H7 (cell line): ENCODE measurements around the gene CPB2. TPM values are rescaled to one million over a fixed set of nuclear protein-coding genes. Genes with fewer than 3 reads are reported as not detected.
A peak's percentile ranks its signal among the peaks of the same experiment; 100 is the strongest.

Experiments
- DNase-seq: peaks from one replicate; pipeline ENCODE4 v3.0.0; 2012
- H3K27me3 ChIP-seq: 2 replicates; pipeline ENCODE4 v1.6.0; 2011; ENCODE audit warnings: mild to moderate bottlenecking, low read length; ENCODE audit not compliant: control insufficient read depth, insufficient read depth
- H3K36me3 ChIP-seq: replicated peaks from 2 replicates; pipeline ENCODE4 v1.5.1; 2011; ENCODE audit warnings: low read length; ENCODE audit not compliant: control insufficient read depth, insufficient read depth
- H3K4me3 ChIP-seq: 2 replicates; pipeline ENCODE4 v1.5.1; 2011; ENCODE audit warnings: low read depth, mild to moderate bottlenecking, control low read depth, low read length, moderate library complexity; ENCODE audit not compliant: insufficient read depth
- total RNA-seq: library from RNA; depleted of rRNA; stranded (reverse); fragments of >200 nt; shearing (Covaris generic); gene quantifications from 2 replicates; pipeline ENCODE4 v1.2.3, GENCODE V29; 2014; rRNA removed

CPB2 gene, protein sequence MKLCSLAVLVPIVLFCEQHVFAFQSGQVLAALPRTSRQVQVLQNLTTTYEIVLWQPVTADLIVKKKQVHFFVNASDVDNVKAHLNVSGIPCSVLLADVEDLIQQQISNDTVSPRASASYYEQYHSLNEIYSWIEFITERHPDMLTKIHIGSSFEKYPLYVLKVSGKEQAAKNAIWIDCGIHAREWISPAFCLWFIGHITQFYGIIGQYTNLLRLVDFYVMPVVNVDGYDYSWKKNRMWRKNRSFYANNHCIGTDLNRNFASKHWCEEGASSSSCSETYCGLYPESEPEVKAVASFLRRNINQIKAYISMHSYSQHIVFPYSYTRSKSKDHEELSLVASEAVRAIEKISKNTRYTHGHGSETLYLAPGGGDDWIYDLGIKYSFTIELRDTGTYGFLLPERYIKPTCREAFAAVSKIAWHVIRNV
- total RNA-seq: not detected in 2 replicates

DNA sequence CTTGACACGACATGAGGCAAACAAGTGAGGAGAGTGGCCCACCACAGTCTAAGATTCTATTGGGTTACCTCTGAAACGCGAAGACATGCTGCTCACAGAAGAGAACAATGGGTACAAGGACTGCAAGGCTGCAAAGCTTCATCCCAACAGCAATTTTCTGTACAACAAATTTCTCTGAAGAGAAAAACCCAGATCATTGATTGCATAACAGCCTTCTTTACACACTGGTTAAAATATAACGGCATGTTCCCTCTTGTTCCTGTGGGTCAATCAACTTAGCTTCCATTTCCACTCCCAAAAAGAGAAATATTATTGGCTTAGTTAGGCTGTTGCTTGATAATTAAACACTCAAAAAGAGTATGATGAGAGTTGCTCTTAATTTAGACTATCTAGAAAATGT lies at the start of gene CPB2:
TSS of gene CPB2 (minus strand) at position 166 of the 400 bp plus-strand sequence. CDS start at position 142, 24 bp downstream.
- H3K27me3 ChIP-seq: no peaks in the 10 kb centered on the region
- no peaks in the 10 kb centered on the region for H3K36me3 ChIP-seq
- no peak within 1 kb of the TSS for H3K4me3 ChIP-seq
- DNase-seq: no peak

DNA sequence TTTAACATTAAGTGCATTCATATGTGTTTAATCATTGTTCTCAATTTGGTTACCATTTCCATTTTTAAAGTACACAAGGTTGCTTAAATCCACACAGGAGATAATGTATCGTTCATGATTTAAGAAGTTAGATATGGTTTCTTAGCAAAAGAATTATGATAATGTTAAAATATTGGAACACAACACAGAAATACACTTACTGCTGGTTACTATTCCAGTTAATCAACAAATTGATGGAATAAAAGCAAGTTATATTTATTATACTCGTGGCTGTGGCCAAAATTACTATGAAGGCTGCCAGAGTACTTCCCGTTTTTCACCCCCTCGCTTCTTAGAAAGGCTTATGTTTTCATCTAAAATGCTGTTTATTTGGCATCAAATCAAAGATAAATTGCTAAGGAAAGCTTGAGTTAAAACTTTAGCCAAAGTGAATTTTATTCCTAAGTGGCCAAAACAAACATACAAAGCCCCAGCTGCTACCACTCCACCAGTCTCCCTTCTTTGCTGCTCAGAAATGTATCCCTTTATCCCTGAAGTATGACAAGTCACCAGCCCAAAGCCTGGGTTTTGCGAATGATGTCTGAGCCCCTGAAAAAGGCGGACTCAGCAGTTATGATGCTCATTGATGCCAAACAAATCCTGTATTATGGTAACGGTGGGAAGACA lies 49.4 kb upstream of the CPB2 start:
- no peak for DNase-seq
- Histone ChIP-seq H3K27me3 (no peaks in the 10 kb centered on the region), H3K36me3 (no peaks in the 10 kb centered on the region), H3K4me3 (no peak overlapping the region)

DNA sequence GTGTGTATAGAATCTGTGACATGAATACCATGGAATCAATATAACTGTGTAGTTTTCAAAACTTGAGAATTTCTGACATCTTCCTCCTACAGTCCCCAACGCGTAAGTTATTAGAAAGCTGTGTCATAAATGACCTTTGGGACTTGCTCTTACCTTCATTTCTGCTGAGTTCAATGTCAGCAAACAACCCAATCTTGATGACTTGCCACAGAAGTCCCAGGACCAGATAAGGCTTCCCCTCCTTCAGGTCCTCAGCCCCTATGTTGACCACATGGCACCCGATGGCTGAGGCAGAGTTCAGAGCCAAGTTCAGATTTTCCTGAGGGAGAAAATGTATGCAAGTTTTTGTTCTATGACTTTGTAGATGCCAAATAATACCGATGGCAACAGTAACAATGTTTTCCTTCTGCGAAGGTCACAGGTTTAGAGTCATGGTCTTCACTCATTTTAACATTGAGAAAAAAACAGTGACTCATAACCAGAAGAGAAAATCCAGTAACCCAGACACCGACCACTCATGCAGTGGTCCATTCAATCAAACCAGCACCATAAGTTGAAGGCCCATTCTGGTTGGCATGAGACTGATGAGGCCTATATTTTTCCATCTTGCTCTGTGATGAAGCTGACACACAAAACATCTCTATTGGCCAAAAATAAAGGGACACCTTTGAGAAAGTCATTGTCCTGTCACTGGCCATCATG lies 47.9 kb upstream of the CPB2 start:
- Histone ChIP-seq H3K27me3 (no peaks in the 10 kb centered on the region), H3K4me3 (no peak overlapping the region), H3K36me3 (no peaks in the 10 kb centered on the region)
- no peak for DNase-seq

DNA sequence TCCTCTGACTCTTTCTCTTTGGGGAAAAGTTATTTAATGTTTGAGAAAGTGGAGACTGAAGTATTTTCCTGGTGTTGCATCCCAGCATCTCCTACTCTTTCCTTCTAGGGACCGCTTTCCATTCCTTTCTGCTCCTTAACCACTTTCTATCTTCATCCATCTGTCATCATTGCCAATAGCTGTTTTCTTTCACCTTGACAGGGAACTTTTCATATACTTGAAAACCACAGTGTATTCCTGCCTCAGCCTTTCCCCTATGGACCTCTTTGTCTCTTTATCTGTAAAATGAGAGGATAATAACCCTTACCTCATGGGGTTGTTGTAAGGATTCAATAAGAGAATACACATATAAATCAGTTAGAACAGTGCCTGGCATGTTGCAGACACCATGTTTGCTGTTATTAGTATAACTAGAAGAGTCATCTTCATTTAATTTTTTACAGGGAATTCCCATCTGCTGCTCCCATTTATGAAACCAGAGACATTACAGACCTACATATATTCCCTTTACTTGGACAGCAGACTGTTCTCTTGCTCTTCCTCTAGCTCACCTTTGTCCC lies 45.4 kb upstream of the CPB2 start:
- Histone ChIP-seq H3K4me3 (no peak overlapping the region), H3K36me3 (no peaks in the 10 kb centered on the region), H3K27me3 (no peaks in the 10 kb centered on the region)
- no peak for DNase-seq

DNA sequence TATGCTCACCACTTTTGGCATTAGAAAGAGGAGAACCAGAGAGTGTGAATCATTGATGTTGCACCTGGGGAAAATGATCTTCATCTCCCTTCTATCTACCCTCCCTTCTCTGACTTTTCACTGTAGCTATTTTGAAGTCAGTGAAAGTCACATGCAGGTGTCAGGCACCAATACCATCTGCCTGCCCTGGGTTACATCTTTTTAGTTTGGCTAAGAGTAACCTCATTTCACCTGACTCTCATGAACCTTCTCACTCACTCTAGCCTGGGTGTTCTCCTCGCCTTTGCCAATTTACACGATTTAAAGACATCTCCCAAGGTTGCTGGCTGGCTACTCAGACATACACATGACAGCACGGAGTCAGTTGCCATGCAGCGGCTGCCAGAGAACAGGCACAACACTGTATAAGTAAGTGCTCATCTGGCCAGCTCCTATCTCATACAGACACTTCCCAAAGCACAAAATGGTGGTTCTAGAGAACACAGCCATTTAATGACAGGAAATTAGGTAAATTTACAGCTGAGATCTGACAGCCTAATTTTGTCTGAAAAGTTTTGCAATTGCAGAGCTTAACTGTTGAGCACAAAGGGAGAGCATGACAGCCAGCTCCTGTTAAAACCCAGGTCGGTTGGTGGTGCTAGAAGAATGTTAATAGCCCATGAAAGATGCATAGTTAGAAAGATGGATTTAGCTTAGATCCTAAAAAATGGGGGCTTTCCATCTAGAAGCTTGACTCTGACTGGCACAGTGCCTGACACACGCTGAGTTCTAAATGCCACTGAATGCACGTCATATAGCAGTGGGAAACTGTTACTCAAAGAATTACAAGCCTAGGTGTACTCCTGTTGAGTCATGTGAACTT lies 44.7 kb upstream of the CPB2 start:
- H3K36me3 ChIP-seq: no peaks in the 10 kb centered on the region
- DNase-seq: no peak

DNA sequence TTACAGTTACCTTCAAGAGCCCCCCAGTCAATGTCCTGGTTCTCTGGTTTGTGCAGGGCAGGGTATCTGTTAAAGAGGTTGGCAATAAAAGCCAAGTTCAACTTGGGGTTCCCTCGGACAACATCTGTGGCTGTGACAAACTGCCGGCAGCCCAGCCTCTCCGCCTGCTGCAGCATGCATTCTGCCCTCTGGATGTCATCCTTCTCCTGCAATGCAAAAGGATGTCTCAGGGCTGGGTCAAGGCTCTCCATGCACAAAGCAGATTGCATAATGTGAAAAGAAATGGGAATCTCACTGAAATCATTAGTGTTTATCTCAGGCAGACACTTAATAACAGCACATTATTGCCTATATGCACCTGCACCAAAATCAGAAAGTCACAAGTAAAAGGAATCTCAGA lies 42.1 kb upstream of the CPB2 start:
- H3K36me3 ChIP-seq: no peaks in the 10 kb centered on the region
- no peak overlapping the region for H3K4me3 ChIP-seq
- H3K27me3 ChIP-seq: no peaks in the 10 kb centered on the region
- DNase-seq: peak; percentile 72

More for the DNA sequence above, 44.7 kb upstream of the CPB2 start:
- no peak overlapping the region for H3K4me3 ChIP-seq
- H3K27me3 ChIP-seq: no peaks in the 10 kb centered on the region

DNA sequence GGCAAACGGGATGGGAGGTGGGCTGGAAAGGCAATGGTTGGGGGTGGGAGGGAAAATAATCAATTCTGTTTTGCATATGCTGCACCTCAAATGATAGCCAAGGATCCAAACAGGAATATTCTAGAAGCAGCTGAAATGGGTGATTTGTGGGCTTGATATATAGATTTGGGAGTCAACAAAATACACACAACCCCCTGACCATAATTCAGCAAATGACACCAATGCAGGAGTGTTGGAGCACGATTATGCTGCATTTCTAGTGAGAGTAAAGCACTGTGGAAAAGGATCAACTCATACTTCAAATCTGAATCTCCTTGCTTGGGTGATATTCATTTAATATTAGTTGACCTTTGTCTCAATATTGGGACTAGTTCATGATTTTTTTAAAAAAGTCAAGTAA lies 41.1 kb upstream of the CPB2 start:
- Histone ChIP-seq H3K36me3 (no peaks in the 10 kb centered on the region), H3K4me3 (no peak overlapping the region), H3K27me3 (no peaks in the 10 kb centered on the region)
- no peak for DNase-seq

DNA sequence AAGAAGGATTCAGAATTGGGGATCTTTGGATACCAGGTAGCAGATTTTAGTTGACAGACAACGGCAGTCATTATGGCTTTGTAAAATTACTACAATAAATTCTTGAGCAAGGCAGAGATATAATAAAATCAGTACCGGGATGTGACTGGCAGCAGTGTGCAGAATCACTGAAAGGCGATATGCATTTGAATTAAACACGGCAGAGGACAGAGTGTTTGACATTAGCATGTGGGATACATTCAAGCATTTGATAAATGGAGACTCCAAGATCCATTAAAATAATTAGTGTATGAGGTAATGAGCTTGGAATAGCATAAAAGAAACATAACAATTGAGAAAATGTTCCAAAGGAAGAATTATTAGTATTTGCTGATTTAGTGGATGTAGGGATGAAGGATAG lies 40.3 kb upstream of the CPB2 start:
- no peaks in the 10 kb centered on the region for H3K36me3 ChIP-seq
- H3K4me3 ChIP-seq: no peak overlapping the region
- DNase-seq: no peak
- H3K27me3 ChIP-seq: no peaks in the 10 kb centered on the region

DNA sequence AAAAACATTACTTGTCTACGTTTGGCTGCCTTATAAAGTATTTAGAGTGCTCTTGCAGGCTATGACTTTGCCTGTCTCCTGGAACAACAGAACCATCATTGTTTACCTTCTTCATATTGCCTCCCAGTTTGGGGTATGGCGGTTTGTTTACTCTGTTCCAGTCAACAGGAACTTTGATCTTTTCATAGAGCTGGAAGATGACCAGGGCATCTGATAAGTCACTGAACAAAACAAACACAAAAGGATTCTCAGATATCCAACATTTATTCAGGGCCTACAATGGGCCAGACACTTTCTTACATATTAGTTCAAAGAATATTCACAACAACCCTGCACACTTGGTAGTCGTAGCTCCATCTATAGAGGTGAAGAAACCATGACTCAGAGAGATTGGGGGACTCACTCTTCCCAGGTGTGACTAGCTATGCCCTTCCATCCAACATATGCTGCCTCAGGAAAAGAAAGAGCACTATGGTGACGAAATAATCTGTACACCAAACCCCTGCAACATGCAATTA lies 38.4 kb upstream of the CPB2 start:
- Histone ChIP-seq H3K36me3 (no peaks in the 10 kb centered on the region), H3K4me3 (no peak overlapping the region), H3K27me3 (no peaks in the 10 kb centered on the region)
- no peak for DNase-seq

DNA sequence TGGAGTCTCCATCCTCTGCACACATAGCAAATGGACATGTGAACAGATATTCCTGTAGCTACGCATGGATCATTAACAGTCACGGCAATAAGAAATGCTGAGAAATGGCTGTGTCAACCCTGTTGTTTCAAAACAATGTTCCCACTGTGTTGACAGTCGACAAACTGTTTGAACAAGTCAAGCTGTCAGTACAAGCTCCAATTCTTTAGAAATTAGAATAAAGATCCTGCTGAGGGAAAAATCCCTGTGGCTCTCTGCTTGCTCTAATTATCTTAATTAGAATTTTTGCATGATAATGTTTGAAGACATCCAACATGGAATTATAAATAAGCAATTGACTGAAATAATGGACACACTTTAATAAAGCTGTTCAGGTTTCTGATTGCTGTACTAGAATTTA lies 37.9 kb upstream of the CPB2 start:
- Histone ChIP-seq H3K27me3 (no peaks in the 10 kb centered on the region), H3K36me3 (no peaks in the 10 kb centered on the region), H3K4me3 (no peak overlapping the region)
- no peak for DNase-seq

DNA sequence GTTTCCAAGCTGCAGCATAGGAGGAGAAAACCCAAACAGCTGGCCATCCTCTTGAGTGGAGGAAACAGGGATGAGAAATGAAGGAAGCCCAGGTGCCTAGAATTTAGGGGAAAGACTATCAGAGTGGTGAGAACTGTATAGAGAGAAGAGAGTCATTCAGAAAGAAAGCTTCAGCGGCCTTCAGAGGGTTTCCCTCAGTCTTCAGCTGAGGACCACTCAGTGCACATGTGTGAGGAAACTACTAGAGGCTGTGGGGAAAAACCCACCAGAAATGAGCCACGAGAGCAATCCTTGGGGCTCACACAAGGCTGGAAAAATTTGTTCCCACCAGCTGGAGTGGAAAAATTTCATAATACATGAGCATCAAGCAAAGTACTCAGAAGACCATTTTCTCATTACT lies 35.2 kb upstream of the CPB2 start:
- no peaks in the 10 kb centered on the region for H3K36me3 ChIP-seq
- no peak overlapping the region for H3K4me3 ChIP-seq
- H3K27me3 ChIP-seq: no peaks in the 10 kb centered on the region
- no peak for DNase-seq

DNA sequence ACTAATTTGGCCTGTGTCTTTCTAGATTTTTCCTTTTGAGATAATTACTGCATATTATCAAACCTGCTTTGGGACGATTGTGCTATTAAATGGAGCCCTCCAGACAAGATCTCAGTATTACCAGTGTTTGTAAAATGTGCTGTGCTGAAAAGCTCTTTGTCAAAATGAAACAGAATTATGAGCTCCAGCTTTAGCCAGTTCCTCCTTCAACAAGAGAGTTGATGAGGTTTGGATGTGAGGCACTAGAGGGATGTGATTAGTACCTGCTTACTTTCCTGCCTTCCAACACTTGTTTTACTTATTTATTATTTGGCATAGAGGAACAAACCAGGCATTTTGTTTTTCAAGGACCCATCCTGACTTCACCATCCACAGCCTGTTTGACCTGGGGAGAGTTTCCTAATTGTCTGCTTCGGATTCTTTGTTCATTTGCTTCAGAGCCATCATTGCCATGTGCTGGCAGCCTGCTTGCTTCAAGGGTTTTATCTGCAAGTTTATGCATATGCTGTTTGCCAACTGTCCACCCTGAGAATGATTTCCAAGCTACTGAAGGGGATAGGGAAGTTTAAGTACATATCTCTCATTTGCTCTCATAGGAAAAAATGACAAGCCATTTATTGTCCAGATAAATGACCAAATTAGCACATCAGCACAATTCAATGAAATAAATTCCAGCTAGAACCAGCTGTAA lies 32.9 kb upstream of the CPB2 start:
- no peak overlapping the region for H3K4me3 ChIP-seq
- H3K36me3 ChIP-seq: no peaks in the 10 kb centered on the region
- DNase-seq: no peak
- H3K27me3 ChIP-seq: no peaks in the 10 kb centered on the region

DNA sequence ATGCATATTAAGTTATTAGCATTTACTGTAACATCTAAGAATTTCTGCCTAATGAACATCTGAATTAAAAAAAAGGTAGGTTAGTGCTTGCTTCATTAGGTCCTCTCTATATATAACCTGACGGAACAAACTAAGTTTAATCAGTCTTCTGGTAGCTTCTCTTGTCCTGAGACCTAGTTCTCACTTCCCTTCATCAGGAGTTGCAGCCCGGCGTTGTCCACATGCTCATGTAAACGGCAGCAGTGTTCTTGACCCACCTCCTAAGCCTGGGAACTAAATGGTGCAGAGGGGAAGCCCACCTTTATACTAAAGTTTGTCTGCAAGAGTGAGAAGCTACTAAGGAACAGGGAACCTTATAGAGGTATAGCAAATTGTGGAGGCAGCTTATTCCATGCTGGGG lies 31.9 kb upstream of the CPB2 start:
- H3K4me3 ChIP-seq: no peak overlapping the region
- DNase-seq: no peak
- H3K36me3 ChIP-seq: no peaks in the 10 kb centered on the region
- no peaks in the 10 kb centered on the region for H3K27me3 ChIP-seq
